WTC11 (cell line): Measurements from ENCODE around the gene IGFALS. TPM values are rescaled to one million over a fixed set of nuclear protein-coding genes. Genes with fewer than 3 reads are reported as not detected.
A peak's percentile ranks its signal among the peaks of the same experiment; 100 is the strongest.

ENCODE experiments used
- ATAC-seq: fragments of 200-7000 bp; cut with Tn5 transposase; 2 replicates; pipeline ENCODE4 v1.10.0; 2021; ENCODE audit warnings: mild to moderate bottlenecking, moderate library complexity
- CTCF ChIA-PET: fragments of 300-600 bp; sonication (Branson Sonifier 250); formaldehyde crosslinking; loops from one replicate; lab custom pipeline; 2021; ENCODE audit warnings: antibody characterized with exemption; lab: Charles Lee
- POLR2A ChIA-PET: fragments of 350-600 bp; sonication (Branson Sonifier 250); formaldehyde crosslinking; loops from one replicate; lab custom pipeline; 2021; ENCODE audit warnings: antibody characterized with exemption; lab: Charles Lee
- DNase-seq: peaks from one replicate; pipeline ENCODE4 v3.0.0; 2021; ENCODE audit warnings: low spot score
- H3K27ac Mint-ChIP-seq: 2 replicates; pipeline ENCODE4 v1.8.0; 2021; ENCODE audit warnings: mixed read lengths
- H3K27me3 Mint-ChIP-seq: 2 replicates; pipeline ENCODE4 v1.8.0; 2021; ENCODE audit warnings: low read depth, mild to moderate bottlenecking, moderate library complexity, mixed read lengths
- H3K36me3 Mint-ChIP-seq: 2 replicates; pipeline ENCODE4 v1.8.0; 2021; ENCODE audit warnings: mixed read lengths
- H3K4me1 Mint-ChIP-seq: 2 replicates; pipeline ENCODE4 v1.8.0; 2022; ENCODE audit warnings: mixed read lengths
- H3K4me3 Mint-ChIP-seq: 2 replicates; pipeline ENCODE4 v1.8.0; 2021; ENCODE audit warnings: mild to moderate bottlenecking, moderate library complexity, mixed read lengths
- H3K9me3 Mint-ChIP-seq: 2 replicates; pipeline ENCODE4 v1.8.0; 2021; ENCODE audit warnings: mixed read lengths
- ATF1 ChIP-seq: sonication (generic); formaldehyde crosslinking; IDR thresholded peaks from 2 replicates; pipeline ENCODE4 v1.8.1; 2023; ENCODE audit warnings: mild to moderate bottlenecking, moderate library complexity, missing genetic modification reagents
- CREB1 ChIP-seq: sonication (generic); formaldehyde crosslinking; IDR thresholded peaks from 2 replicates; pipeline ENCODE4 v1.8.0; 2023; ENCODE audit warnings: mild to moderate bottlenecking, missing genetic modification reagents
- CTCF ChIP-seq: fragments of 200-600 bp; IDR thresholded peaks from 2 replicates; pipeline ENCODE4 v1.8.0; 2022; ENCODE audit warnings: antibody characterized with exemption
- E2F1 ChIP-seq: sonication (generic); formaldehyde crosslinking; IDR thresholded peaks from 2 replicates; pipeline ENCODE4 v1.8.0; 2022; ENCODE audit warnings: mild to moderate bottlenecking, missing genetic modification reagents
- E2F5 ChIP-seq: sonication (generic); formaldehyde crosslinking; IDR thresholded peaks from 2 replicates; pipeline ENCODE4 v1.8.1; 2022; ENCODE audit warnings: mild to moderate bottlenecking, moderate library complexity, missing genetic modification reagents
- ERG ChIP-seq: fragments of 250-450 bp; sonication (Bioruptor Pico); IDR thresholded peaks from 2 replicates; pipeline ENCODE4 v1.8.0; 2021; ENCODE audit warnings: mild to moderate bottlenecking
- FOXP1 ChIP-seq: sonication (generic); formaldehyde crosslinking; IDR thresholded peaks from 2 replicates; pipeline ENCODE4 v1.8.0; 2022; ENCODE audit warnings: missing genetic modification reagents, mild to moderate bottlenecking, moderate library complexity, borderline replicate concordance
- IRF2 ChIP-seq: sonication (generic); formaldehyde crosslinking; IDR thresholded peaks from 2 replicates; pipeline ENCODE4 v1.8.0; 2022; ENCODE audit warnings: low read depth, missing genetic modification reagents, borderline replicate concordance
- MLX ChIP-seq: sonication (generic); formaldehyde crosslinking; IDR thresholded peaks from 2 replicates; pipeline ENCODE4 v1.8.1; 2023; ENCODE audit warnings: mild to moderate bottlenecking, missing genetic modification reagents, moderate library complexity
- MXD4 ChIP-seq: fragments of 250-450 bp; sonication (Bioruptor Pico); IDR thresholded peaks from 2 replicates; pipeline ENCODE4 v1.8.0; 2021; ENCODE audit warnings: mild to moderate bottlenecking, moderate library complexity, borderline replicate concordance
- NFATC4 ChIP-seq: fragments of 250-450 bp; sonication (Bioruptor Pico); IDR thresholded peaks from 2 replicates; pipeline ENCODE4 v1.9.0; 2021; ENCODE audit warnings: mild to moderate bottlenecking
- NFE2L1 ChIP-seq: sonication (generic); formaldehyde crosslinking; IDR thresholded peaks from 2 replicates; pipeline ENCODE4 v1.8.1; 2023; ENCODE audit warnings: missing genetic modification reagents
- PRDM15 ChIP-seq: sonication (generic); formaldehyde crosslinking; IDR thresholded peaks from 2 replicates; pipeline ENCODE4 v1.8.0; 2022; ENCODE audit warnings: missing genetic modification reagents
- PRRX2 ChIP-seq: fragments of 250-450 bp; sonication (Bioruptor Pico); IDR thresholded peaks from 2 replicates; pipeline ENCODE4 v1.8.0; 2021; ENCODE audit warnings: mild to moderate bottlenecking
- SMAD4 ChIP-seq: sonication (generic); formaldehyde crosslinking; IDR thresholded peaks from 2 replicates; pipeline ENCODE4 v1.8.0; 2022; ENCODE audit warnings: mild to moderate bottlenecking, missing genetic modification reagents
- ZBTB43 ChIP-seq: sonication (generic); formaldehyde crosslinking; IDR thresholded peaks from 2 replicates; pipeline ENCODE4 v1.8.1; 2023; ENCODE audit warnings: mild to moderate bottlenecking, missing genetic modification reagents
- ZMAT4 ChIP-seq: fragments of 250-450 bp; sonication (Bioruptor Pico); IDR thresholded peaks from 2 replicates; pipeline ENCODE4 v1.9.0; 2021; ENCODE audit warnings: mild to moderate bottlenecking
- ZNF219 ChIP-seq: sonication (generic); formaldehyde crosslinking; IDR thresholded peaks from 2 replicates; pipeline ENCODE4 v1.8.0; 2023; ENCODE audit warnings: missing genetic modification reagents, mild to moderate bottlenecking, borderline replicate concordance
- ZNF423 ChIP-seq: fragments of 250-450 bp; sonication (Bioruptor Pico); IDR thresholded peaks from 2 replicates; pipeline ENCODE4 v2.1.2; 2022; ENCODE audit warnings: mild to moderate bottlenecking, moderate library complexity
- total RNA-seq: library from RNA; stranded (reverse); gene quantifications from 3 replicates; pipeline ENCODE4 v1.2.3, GENCODE V29; 2021

IGFALS gene
- total RNA-seq, 1 experiment from 2014 or later, result not detected

- no peak for TF ChIP-seq PRDM15 (CRISPR knock-in tag)
- no peak for TF ChIP-seq MLX (CRISPR knock-in tag)
- no peak for TF ChIP-seq FOXP1 (CRISPR knock-in tag)
Measured at GRCh38 chr16:1764971-1765370, 28.5 kb downstream of the IGFALS start (continued).

- no peaks in the 10 kb centered on the region; the same call in 1 of the 2 replicates for H3K36me3 Mint-ChIP-seq
- ChIA-PET POLR2A (interaction anchor here (1.1 to 1.9 kb wide), 3 partner anchors 9 to 19 kb away, joined by 4 to 7 read pairs (median 4); partner anchors contain the start of genes EME2, MRPS34, NUBP2 and SPSB3), CTCF (interaction anchor here (0.6 to 2.5 kb wide), 16 partner anchors 9 to 270 kb away, joined by 3 to 17 read pairs (median 3); partner anchors contain the start of genes EME2, JPT2, MAPK8IP3 and MRPS34)
- H3K27ac Mint-ChIP-seq, result no peak overlapping the region
- DNase-seq (peak; percentile 91), ATAC-seq (peak; percentile 82)
- no peaks in the 10 kb centered on the region for H3K9me3 Mint-ChIP-seq
- H3K4me3 Mint-ChIP-seq, result peak overlapping the region; percentile 45
- no peaks in the 10 kb centered on the region for H3K4me1 Mint-ChIP-seq
- H3K27me3 Mint-ChIP-seq, result no peaks in the 10 kb centered on the region
- no peak for TF ChIP-seq ZMAT4
- no peak for TF ChIP-seq CREB1 (CRISPR knock-in tag)
- TF ChIP-seq PRRX2 (CRISPR knock-in tag), result no peak
- no peak for TF ChIP-seq NFATC4 (CRISPR knock-in tag)
- no peak for TF ChIP-seq MXD4 (CRISPR knock-in tag)
- TF ChIP-seq E2F5 (CRISPR knock-in tag), result 0 out of 2 replicates have a peak, but pooled peaks have one; percentile 43
- TF ChIP-seq IRF2 (CRISPR knock-in tag), result 0 out of 2 replicates have a peak, but pooled peaks have one; percentile 73
- no peak for TF ChIP-seq MLX (CRISPR knock-in tag)
- TF ChIP-seq ZNF423 (CRISPR knock-in tag), result no peak
- peak; percentile 70; the same call in 1 of the 2 replicates for TF ChIP-seq ZBTB43 (CRISPR knock-in tag)
- 0 out of 2 replicates have a peak, but pooled peaks have one; percentile 68 for TF ChIP-seq E2F1 (CRISPR knock-in tag)
- TF ChIP-seq ZNF219 (CRISPR knock-in tag), result peak; percentile 85; the same call in 1 of the 2 replicates
- peak; percentile 92; the same call in 1 of the 2 replicates for TF ChIP-seq NFE2L1 (CRISPR knock-in tag)
- 0 out of 2 replicates have a peak, but pooled peaks have one; percentile 18 for TF ChIP-seq ATF1 (CRISPR knock-in tag)
- TF ChIP-seq CTCF, result peak; percentile 48
- TF ChIP-seq SMAD4 (CRISPR knock-in tag), result 0 out of 2 replicates have a peak, but pooled peaks have one; percentile 16
- TF ChIP-seq ERG (CRISPR knock-in tag), result no peak
Measured at GRCh38 chr16:1763521-1764511, 29.7 kb downstream of the IGFALS start.
